Spinal cord (tissue), 10 donors: Measurements from ENCODE around the gene UBL7. TPM values are rescaled to one million over a fixed set of nuclear protein-coding genes. Genes with fewer than 3 reads are reported as not detected.

Source experiments
- DNase-seq, 6 donors: peaks; one replicate each; pipeline versions ENCODE4 v3.0.0 to v3.0.0-alpha.2; 2013 to 2015; ENCODE audit warnings: low spot score in 6 of 6, low read depth in 4 of 6
- H3K27ac ChIP-seq: one replicate; pipeline ENCODE4 v1.5.1; 2013; ENCODE audit warnings: low read depth, low read length, control low read depth
- H3K27me3 ChIP-seq: one replicate; pipeline ENCODE4 v1.6.1; 2013; ENCODE audit warnings: low read length; ENCODE audit not compliant: control insufficient read depth, insufficient read depth
- H3K36me3 ChIP-seq: one replicate; pipeline ENCODE4 v1.6.1; 2013; ENCODE audit warnings: low read length; ENCODE audit not compliant: control insufficient read depth, insufficient read depth
- H3K4me1 ChIP-seq: one replicate; pipeline ENCODE4 v1.6.1; 2013; ENCODE audit warnings: low read length; ENCODE audit not compliant: control insufficient read depth, insufficient read depth
- H3K4me3 ChIP-seq: one replicate; pipeline ENCODE4 v1.5.1; 2013; ENCODE audit warnings: low read depth, low read length, control low read depth
- H3K9me3 ChIP-seq: one replicate; pipeline ENCODE4 v1.6.1; 2013; ENCODE audit warnings: low read length; ENCODE audit not compliant: control insufficient read depth, insufficient read depth
- WGBS: methylation state at CpG from one replicate; pipeline ENCODE4 v1.1.5; 2013; ENCODE audit warnings: missing lambda C conversion rate; ENCODE audit not compliant: insufficient coverage; 5-methylcytosine and 5-hydroxymethylcytosine counted together
- polyA plus RNA-seq, 2 donors: library from polyadenylated mRNA; unstranded; fragments of 120-200 nt; gene quantifications; one replicate each; pipeline ENCODE4 v1.2.1, GENCODE V29; 2013; ENCODE audit not compliant: insufficient read length in 2 of 2
- total RNA-seq, 2 donors: library from RNA; depleted of rRNA in 1 of 2; stranded (reverse); fragments of 120-200 nt in 1 of 2; fragments of >200 nt in 1 of 2; gene quantifications; one replicate each; pipeline versions ENCODE4 v1.2.3 to v1.2.4, GENCODE V29; 2013 to 2014
- donor health status: healthy.

UBL7 gene
- total and polyA plus RNA-seq, 4 donors, result 32.8 to 68.8 (median 57.1) TPM

DNA sequence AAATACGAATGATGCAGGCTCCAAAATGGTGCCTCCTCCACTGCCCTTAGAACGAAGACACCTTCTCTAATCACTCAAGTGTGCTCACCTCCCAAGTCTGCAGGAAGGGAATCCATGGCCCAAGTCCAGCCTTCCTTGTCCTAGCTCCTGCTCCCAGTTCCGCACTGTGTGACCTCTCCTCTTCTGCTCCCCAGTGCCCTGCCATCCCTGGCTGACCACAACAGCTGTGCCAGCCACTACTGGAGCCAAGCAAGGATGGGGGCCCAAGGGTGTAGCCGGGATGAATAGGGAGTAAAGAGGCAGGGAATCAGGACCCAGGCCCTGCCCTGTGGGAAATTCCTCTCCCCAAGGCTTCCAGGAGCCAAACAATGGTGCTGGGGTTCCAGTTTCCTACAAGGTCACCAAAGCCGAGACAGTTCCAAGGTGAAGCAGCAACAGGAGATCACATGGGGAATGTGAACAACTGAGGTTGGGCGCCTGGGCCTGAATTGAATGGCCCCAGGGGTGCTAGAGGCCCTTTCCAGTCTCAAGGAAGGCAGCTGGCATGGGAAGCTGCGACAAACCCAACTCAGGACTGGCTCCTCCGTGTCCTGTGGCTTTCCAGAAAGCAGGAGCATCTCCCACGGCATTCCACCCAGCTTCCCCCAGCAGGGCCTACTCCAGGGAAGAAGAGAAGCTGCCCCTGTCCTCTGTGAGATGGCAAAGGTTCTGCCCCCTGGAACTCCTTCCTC, 47.4 kb downstream of the UBL7 start:
- H3K4me3 ChIP-seq, result no peak overlapping the region
- 87% methylated on average over 9 of the region's 9 CpGs for WGBS
- no peaks in the 10 kb centered on the region for H3K27me3 ChIP-seq
- peaks cover 60% of the 10 kb centered on the region for H3K4me1 ChIP-seq
- H3K9me3 ChIP-seq, result no peaks in the 10 kb centered on the region
- no peak for DNase-seq
- no peak overlapping the region for H3K27ac ChIP-seq
- H3K36me3 ChIP-seq, result peaks cover 81% of the 10 kb centered on the region

DNA sequence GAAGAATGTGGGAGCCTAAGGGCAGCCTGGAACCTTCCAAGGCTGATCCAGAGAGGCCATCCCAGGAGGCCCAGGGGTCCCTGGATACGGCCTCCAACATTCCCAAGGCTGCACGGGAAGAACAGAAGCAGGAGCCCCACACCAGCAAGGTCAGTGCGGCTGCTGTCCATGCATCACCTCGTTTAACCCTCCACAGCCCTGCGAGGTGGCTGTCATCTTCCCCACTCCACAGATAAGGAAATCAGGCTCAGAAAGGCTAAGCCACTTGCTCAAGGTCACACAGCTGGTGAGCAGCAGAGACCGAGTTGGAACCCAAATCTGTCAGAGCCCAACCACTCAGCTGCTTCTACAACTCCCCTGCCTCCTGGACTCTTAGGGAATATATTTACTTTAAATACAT, 48.8 kb downstream of the UBL7 start:
- no peak overlapping the region for H3K27ac ChIP-seq
- WGBS, result 63% methylated on average over 5 of the region's 6 CpGs
- H3K4me1 ChIP-seq, result peaks cover 59% of the 10 kb centered on the region
- no peaks in the 10 kb centered on the region for H3K27me3 ChIP-seq
- H3K9me3 ChIP-seq, result no peaks in the 10 kb centered on the region
- H3K36me3 ChIP-seq, result peaks cover 69% of the 10 kb centered on the region
- no peak overlapping the region for H3K4me3 ChIP-seq
- DNase-seq, result no peak

DNA sequence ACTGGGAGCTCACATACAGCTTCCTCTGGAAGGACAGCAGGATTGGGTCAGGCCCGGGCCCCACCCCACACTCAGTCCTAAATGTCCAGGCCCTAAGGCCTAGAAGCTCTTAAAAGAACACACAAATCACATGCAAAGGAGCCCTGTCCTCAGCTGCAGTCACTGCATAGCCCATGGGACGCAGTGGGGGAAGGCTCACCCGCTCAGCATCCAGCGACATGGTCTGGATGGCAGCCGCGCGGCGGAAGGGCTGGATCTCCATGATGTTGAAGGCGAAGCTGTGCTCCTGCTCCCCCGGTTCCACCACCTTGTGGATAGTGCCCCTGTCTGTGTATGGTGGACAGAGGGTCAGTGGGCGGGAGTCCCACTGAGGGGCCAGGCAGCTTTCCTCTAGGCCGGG, 49.3 kb downstream of the UBL7 start:
- peaks cover 59% of the 10 kb centered on the region for H3K4me1 ChIP-seq
- H3K4me3 ChIP-seq, result no peak overlapping the region
- no peaks in the 10 kb centered on the region for H3K27me3 ChIP-seq
- H3K27ac ChIP-seq, result no peak overlapping the region
- 94% methylated on average over 12 of the region's 12 CpGs for WGBS
- no peak for DNase-seq
- peaks cover 64% of the 10 kb centered on the region for H3K36me3 ChIP-seq
- no peaks in the 10 kb centered on the region for H3K9me3 ChIP-seq

DNA sequence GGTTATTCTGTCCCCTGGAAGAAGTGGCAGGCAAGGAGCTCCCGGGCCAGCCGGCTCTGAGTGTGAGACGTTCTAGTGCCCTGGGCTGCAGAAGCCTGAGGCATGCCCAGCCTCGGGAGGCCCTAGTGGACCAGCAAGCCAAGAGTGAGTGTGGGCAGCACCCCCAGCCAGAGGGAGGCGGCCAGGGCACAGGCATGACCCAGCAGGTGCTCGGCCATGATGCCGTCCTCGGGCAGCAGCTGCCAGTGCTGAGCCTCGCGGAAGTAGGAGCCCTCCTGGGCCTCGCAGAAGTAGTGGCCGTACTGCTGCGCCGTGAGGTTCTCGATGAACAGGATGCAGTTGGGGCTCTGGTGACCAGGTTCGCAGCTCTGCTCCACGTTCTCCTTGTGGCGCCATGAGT, 50.5 kb downstream of the UBL7 start:
- Histone ChIP-seq H3K9me3 (no peaks in the 10 kb centered on the region), H3K27me3 (no peaks in the 10 kb centered on the region), H3K36me3 (peaks cover 52% of the 10 kb centered on the region), H3K27ac (no peak overlapping the region), H3K4me1 (peaks cover 50% of the 10 kb centered on the region), H3K4me3 (no peak overlapping the region)
- 95% methylated on average over 18 of the region's 18 CpGs for WGBS
- no peak for DNase-seq

DNA sequence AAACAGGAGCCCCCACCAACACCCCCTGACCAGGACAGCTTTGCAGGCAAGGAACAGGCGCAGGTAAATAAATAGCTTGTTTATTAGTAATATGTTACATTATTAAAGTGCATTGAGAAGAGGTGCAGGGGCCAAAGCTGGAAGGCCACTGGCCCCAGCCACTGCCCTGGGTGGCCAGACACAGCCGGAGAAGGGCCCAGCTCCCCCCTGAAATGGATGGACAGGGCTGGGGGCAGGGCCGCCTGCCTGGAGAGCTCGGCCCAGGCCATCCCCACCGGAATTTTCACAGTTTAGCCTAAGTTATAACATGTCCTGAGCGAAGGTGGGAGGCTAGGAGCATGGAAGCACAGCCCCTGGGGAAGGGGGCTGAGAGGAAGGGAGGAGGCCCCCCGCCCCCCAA, 51.7 kb downstream of the UBL7 start:
- 67% methylated on average over 1 of the region's 7 CpGs for WGBS
- H3K36me3 ChIP-seq, result peaks cover 39% of the 10 kb centered on the region
- H3K4me3 ChIP-seq, result no peak overlapping the region
- peaks cover 42% of the 10 kb centered on the region for H3K4me1 ChIP-seq
- H3K9me3 ChIP-seq, result no peaks in the 10 kb centered on the region
- no peak overlapping the region for H3K27ac ChIP-seq
- no peak for DNase-seq
- no peaks in the 10 kb centered on the region for H3K27me3 ChIP-seq

DNA sequence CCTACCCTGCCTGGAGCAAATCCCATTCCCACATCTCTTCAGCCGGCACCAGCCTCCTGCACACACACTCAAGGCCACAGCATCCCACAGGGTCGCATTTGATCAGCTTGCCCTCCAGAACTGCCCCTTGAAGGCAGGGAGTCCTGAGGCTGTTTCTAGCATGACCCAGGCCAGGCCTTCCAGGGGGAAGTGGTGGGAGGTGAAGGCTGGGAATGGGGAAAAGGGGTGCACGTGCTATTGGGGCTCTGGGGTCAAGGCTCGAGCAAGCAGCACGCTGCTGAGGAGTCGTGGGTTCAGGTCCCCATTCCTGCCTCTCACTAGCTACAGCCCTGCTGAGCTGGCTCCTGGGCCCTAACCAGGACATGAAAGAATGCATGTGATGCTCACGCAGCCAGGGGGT, 52.1 kb downstream of the UBL7 start:
- peaks cover 35% of the 10 kb centered on the region for H3K36me3 ChIP-seq
- H3K27ac ChIP-seq, result no peak overlapping the region
- H3K4me3 ChIP-seq, result no peak overlapping the region
- H3K27me3 ChIP-seq, result no peaks in the 10 kb centered on the region
- no peak for DNase-seq
- H3K4me1 ChIP-seq, result peaks cover 46% of the 10 kb centered on the region
- WGBS, result 75% methylated on average over 6 of the region's 7 CpGs
- no peaks in the 10 kb centered on the region for H3K9me3 ChIP-seq

DNA sequence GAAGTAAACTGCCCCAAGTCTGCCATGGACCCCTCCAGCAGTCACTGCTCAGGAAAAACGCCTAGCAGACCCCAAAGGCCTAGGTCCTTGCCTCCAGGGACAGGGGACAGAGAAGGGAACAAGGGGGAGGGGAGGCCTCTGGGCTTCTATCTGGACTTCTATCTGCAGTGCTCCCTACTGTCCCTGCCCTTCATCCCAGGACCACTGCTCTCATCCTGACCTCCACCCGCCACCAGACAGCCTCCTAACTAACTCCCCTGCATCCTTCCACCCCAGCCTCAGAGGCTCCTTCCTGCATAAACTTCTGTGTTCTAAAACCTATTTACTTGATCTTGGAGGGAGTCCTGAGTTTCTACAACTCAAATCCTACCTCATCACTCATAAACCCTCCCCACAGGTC, 52.6 kb downstream of the UBL7 start:
- H3K27me3 ChIP-seq, result no peaks in the 10 kb centered on the region
- no peak for DNase-seq
- H3K36me3 ChIP-seq, result peaks cover 31% of the 10 kb centered on the region
- no peaks in the 10 kb centered on the region for H3K9me3 ChIP-seq
- H3K4me3 ChIP-seq, result no peak overlapping the region
- 80% methylated on average over 2 of the region's 2 CpGs for WGBS
- no peak overlapping the region for H3K27ac ChIP-seq
- H3K4me1 ChIP-seq, result peaks cover 50% of the 10 kb centered on the region

DNA sequence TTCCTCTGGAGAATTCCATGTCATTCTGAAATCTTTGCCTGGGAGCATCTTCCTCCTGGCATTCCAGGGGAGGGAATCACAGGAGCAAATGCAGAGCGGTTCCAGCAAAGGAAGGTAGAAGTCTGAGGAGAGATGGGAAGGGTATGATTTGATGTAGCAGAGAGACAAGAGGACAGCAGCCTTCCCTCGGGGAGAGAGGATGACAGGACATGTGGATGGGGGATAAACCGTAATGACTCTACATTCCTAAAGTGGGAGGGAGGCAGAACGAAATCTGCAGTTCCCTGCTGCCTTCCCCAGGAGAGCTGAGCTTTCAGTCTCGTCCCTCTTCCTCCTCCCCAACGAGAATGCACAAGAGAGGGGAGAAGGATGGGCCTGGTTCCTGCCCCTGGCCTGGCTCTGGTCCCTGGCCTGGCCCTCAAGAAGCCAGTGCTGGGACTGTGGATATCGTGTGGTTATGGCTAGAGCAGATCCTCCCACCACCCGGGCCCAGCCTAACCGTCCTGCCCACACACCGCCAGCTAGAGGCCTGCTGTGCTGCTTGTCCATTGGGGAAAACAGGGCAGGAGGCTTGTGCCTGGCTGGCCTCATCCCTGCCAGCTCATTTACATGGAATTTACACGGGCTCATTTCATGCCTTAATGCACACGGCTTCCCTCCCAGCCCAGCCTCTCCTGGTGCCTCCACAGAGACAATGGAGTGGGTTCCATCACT, 53.8 kb downstream of the UBL7 start:
- Histone ChIP-seq H3K4me1 (peaks cover 51% of the 10 kb centered on the region), H3K27me3 (no peaks in the 10 kb centered on the region), H3K9me3 (no peaks in the 10 kb centered on the region), H3K36me3 (peaks cover 28% of the 10 kb centered on the region), H3K4me3 (no peak overlapping the region), H3K27ac (no peak overlapping the region)
- DNase-seq, result peak in 4 of 6 donors; percentile 15 to 80 (median 58)
- 20% methylated on average over 6 of the region's 12 CpGs for WGBS

DNA sequence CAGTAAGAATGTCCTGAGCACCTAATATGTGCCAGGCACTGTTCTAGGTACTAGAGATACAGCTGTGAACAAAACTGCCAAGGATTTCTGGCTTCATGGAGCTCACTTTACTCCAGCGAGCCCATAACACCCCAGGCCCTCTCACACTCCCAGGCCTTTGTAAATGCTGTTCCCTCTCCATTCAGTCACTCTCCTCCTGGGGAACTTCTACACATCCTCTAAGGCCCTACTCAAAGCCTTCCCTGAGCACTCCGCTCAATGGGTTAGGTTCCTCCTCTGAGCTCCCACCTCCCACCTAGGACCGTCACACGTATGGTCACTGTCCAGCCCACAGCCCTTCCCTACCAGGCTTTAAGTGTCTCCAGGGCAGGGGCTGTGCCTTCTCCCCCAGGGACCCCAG, 54.4 kb downstream of the UBL7 start:
- Histone ChIP-seq H3K27ac (no peak overlapping the region), H3K4me1 (peaks cover 47% of the 10 kb centered on the region), H3K4me3 (no peak overlapping the region), H3K9me3 (no peaks in the 10 kb centered on the region), H3K27me3 (peaks cover 2% of the 10 kb centered on the region), H3K36me3 (peaks cover 21% of the 10 kb centered on the region)
- no peak for DNase-seq
- 89% methylated on average over 4 of the region's 4 CpGs for WGBS

DNA sequence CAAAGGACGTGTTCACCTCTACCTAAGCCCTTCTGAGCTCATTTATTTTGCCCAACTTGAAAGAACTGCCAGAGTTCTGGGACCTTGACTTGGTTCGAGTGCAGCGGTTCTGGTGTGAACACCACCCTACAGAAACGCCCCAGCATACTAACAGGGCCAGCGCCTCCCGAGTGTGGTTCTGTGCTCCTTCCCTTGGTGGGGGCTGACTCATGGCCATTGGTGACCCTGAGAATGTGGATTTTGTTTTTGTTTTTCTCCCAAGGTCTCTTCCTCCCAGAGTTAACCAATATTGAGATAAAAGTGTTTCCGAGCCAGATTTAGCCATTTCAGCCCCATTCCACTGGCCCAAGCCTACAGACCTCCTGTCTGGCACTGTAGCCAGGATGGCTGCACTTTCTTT, 55.1 kb downstream of the UBL7 start:
- peaks cover 14% of the 10 kb centered on the region for H3K36me3 ChIP-seq
- DNase-seq, result no peak
- no peaks in the 10 kb centered on the region for H3K9me3 ChIP-seq
- H3K27me3 ChIP-seq, result peaks cover 2% of the 10 kb centered on the region
- H3K27ac ChIP-seq, result no peak overlapping the region
- 92% methylated on average over 5 of the region's 7 CpGs for WGBS
- no peak overlapping the region for H3K4me3 ChIP-seq
- peaks cover 44% of the 10 kb centered on the region for H3K4me1 ChIP-seq
